Stimulated activated CD4-positive, alpha-beta T cell treated with anti-CD3 and anti-CD28 coated beads, Interleukin-1b, Interleukin-23, amount 100 ng/mL, for 24 hours (primary cell): Measurements from ENCODE around the gene ENAM.
"Not testable (repeated sequence)": the region's sequence is repeated elsewhere in the genome, so short reads cannot be mapped to it uniquely, and the experiment has no call there.

Experiments
- DNase-seq, 4 experiments: peaks; one replicate each; pipeline ENCODE4 v3.0.0-alpha.2; 2020; ENCODE audit warnings: low read depth in 4 of 4, low spot score in 1 of 4

Gene ENAM

GRCh38 chr4:70624226-70624793 lies 4.2 kb upstream of the ENAM start:
- DNase-seq = no peak

- DNase-seq = no peak
Observed at GRCh38 chr4:70627620-70628019, 924 bp upstream of the ENAM start.

DNA sequence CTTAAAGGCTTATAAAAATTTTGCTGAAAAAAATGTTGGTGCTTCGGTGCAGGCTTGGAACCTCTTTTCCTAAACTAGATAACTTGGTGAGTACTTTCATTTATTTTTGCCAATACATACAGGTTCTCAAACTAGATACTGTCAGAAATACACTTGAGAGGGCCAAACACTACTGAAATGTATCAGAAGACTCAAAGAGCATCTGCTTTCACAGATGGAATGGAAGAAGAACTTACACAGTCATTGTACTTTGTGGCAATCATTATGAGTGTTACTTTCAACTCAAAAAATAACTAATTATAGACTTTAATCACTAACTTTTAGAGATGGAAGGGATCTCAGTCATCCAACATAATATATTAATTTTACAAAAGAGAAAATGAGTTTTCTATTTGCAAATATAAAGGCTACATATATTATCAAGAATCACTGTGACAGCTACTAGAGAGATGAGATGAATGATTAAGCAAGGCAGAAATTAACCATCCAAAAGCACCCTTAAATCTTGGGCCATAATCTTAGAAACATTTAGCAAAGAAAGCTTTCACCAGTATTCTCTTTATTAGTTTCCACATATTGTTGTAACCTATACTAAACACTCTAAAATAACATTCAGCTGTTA lies 1.0 kb downstream of the ENAM start:
- no peak for DNase-seq

DNA sequence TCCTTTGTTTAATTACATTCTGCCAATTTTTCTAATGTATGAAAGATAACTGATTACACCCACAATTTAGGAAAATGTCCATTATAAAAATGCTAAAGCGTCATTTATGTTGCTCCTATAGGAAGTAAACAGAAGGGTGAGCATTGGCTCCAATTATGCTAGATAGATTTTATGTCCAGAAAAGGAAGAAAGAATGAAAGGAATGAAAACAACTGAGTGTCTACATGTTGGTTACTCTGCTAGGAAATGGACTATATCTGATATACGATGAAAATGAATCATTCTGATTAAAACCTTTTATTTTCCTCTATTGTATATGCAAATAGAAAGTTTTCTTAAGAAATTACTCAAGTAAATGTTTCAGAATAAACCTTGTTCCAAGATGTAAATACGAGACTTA lies 1.6 kb downstream of the ENAM start:
- no peak for DNase-seq

DNA sequence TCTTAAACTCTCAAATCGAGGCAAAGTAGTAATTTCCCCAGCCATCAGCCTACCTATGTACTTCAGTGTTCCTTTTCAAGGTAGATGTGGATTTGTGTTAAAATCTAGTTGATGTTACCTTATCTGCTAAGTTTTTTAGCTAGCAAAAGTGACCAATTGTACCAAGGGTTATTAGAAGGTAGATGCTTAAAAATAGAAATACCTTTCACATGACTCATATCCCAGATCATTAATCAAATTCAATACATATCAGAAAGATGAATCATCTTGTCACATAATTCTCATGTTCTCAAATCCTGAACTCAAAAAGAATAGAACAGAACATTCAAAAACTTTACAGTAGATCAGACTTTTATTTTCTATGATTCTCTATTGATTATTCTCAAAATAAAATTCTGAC lies 3.5 kb downstream of the ENAM start:
- DNase-seq = no peak

- no peak for DNase-seq
Observed at GRCh38 chr4:70634482-70634881, 5.9 kb downstream of the ENAM start.

DNA sequence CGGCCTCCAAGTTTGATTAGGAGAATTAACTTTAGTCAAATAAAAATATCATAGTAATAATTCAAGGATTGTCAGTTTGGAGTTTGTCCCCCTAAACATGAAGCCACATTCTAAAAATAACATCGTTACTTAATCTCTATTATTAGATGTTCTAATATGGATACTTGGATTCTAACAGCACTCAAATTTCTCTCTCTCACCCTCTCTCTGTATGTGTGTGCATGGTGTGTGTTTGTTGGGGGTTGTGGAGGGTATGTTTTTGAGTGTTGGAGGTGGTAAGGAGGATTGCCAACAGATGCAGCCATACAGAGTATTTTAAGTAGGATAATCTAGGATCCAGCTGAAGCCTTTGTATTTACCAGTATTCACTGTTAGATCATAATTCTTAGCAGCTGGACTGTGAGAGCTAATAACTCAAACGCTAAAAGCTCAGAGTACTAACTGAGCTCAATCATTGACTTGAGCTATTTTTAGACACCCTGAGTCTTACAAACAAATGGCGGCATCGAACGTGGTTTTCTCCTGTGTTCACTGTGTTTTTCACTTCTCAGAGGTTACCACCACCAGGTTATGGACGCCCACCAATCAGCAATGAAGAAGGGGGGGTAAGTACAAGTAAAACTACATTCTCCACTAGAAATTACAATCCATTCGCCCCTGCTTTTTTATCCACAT lies 8.8 kb downstream of the ENAM start:
- no peak for DNase-seq

GRCh38 chr4:70640192-70640591 lies 11.6 kb downstream of the ENAM start:
- DNase-seq = no peak

DNA sequence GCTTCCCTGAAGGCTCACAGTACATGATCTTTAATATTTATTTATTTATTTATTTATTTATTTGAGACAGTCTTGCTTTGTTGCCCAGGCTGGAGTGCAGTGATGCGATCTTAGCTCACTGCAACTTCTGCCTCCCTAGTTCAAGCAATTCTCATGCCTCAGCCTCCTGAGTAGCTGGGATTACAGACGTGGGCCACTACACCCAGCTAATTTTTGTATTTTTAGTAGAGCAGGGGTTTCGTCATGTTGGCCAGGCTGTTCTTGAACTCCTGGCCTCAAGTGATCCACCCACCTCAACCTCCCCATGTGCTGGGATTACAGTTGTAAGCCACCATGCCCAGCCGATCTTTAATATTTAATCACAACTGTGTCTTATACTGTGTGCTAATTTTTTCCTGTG lies 22.2 kb downstream of the ENAM start:
- DNase-seq = not testable (repeated sequence)

DNA sequence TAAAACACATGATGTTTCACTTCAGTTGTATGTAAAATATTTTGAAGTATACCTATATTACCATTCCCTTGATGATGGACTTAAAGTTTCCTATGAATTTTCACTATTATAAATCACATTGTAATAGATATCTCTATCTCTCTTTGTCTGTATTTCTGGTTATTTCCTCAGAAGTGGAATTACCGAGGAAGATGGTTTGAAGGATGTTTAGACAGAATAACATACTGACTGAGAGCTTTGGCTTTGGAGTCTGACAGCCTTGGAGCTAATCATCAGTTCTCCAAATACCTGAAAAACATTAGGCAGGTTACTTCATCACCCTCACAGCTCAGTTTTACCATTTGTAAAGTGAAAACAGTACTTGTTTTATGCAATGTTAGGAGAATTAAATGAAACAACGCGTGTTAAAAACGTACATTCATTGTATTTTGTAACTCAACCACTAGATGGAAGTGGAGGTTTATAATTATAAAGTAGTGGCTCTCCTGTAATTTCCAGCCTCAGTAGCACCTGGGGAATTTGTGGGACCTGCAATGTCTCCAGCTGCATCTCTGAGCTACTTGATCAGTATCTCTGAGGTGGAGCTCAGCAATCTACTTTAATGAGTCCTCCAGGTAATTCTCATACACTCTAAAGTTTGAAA lies 23.4 kb downstream of the ENAM start:
- DNase-seq = no peak

GRCh38 chr4:70654605-70655011 lies 26.1 kb downstream of the ENAM start:
- DNase-seq = no peak

GRCh38 chr4:70657326-70657725 lies 28.8 kb downstream of the ENAM start:
- no peak for DNase-seq

DNA sequence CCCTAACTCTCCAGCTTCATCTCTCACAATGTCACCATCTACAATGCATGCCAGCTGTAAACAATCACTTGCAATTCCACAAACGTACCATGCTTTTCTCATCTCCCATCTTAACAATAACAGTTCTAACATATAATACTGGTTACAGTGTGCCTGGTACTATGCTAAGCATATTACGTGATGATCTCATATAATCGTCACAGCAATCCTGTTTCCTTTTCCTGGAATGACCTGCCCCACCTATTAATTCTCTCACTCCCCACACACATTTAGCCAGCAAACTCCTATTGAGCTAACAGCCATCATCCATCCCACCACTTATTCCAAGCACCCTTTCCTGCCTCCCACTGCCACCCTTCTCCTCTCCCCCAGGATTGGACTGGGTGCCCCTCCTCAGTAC lies 29.9 kb downstream of the ENAM start:
- no peak for DNase-seq

GRCh38 chr4:70660106-70660505 lies 31.6 kb downstream of the ENAM start:
- no peak for DNase-seq

GRCh38 chr4:70661309-70661922 lies 32.9 kb downstream of the ENAM start:
- not testable (repeated sequence) for DNase-seq

DNA sequence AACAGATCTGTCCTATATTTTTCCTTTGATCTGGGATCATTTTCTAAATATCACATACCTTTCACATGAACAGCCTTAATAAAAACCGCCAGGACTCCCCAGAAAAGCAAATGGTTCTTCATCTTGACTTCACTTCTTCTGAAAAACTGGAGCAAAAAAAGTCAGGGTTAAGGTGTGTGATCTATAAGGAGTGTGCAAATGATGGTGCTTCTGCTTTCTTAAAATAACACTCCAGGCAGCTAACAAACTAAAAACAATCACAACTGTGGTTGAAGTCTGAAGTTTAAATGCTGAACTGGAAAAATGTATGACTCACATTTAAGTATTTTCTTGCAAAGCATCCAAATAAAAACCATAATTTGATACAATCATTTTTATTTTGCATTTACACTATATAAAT lies 37.8 kb downstream of the ENAM start, which contains the start of gene JCHAIN:
TSS of gene JCHAIN (minus strand) at position 140 of the 400 bp plus-strand sequence. CDS start at position 122, 18 bp downstream.
- no peak for DNase-seq

GRCh38 chr4:70667740-70668535 lies 39.4 kb downstream of the ENAM start:
- no peak for DNase-seq

DNA sequence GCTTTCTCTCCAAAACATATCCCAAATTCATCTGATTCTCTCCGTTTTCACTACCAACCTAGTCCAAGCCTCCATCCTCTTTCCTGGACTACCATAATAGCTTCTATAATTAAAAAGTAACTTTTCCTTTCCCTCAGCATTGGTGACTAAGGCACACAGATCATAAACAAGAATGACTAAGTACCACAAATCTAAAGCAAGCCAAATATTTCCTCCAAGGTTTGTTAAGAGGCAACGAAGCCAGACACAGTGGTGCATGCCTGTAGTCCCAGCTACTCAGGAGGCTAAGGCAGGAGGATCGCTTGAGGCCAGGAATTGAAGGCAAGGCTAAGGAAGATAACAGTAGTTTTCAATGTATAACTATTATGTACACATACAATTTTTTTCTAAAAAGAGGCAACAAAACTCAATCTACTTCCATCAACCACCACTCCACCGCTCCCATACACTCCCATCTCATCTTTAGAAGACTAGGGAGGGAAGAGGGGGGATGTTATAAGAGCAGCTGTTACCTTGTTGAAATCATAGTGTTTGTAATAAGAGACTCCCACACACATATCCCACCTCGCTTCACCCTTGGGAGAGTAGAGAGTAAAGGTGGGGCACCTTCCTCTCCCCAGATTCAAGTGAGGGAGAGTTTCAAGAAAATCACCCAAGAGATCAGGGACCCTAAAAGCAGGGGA lies 41.9 kb downstream of the ENAM start:
- DNase-seq = no peak

DNA sequence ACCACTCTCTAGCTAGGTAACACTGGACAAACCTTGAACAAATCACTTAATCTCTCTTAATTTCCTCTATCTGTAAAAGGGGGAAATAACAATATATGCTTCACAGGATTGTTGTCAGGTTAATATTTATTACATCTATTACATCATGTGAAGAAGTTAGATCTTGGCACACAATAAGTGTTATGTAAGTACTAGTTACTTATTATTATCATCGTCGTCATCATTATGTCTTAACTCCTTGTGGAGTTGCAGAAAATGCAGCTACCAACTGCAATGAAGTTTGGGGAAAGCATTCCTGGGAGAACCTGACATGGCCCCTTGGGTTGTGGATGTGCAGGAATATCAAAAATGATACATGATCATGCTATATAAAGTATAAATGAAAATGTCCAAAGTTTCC lies 42.5 kb downstream of the ENAM start:
- DNase-seq = no peak

DNA sequence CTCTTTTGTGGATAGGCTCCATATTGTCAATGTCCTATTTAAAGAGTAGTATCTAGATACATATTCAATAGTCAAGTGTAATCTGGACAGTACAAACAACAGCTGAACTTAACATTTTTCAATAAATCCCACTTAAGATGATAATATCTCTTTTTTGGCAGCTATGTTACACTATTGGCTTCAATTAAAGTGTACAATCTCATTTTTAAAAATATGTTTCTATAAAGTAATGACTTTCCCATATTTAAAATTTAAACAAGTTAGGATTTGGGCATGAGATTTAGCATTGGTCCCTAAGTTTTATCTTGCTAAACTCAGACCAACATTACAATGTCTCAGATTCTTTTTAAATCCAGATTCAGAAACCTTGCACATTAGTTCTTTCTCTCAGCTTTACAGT lies 45.6 kb downstream of the ENAM start:
- DNase-seq = no peak
